ENCODE measurements around the gene NOCT. TPM values are rescaled to one million over a fixed set of nuclear protein-coding genes. Genes with fewer than 3 reads are reported as not detected.
A peak's percentile ranks its signal among the peaks of the same experiment; 100 is the strongest.

Gene NOCT
- total RNA-seq, 4 donors from 2014 or later = 4.8 to 18.5 (median 9.2) TPM

DNA sequence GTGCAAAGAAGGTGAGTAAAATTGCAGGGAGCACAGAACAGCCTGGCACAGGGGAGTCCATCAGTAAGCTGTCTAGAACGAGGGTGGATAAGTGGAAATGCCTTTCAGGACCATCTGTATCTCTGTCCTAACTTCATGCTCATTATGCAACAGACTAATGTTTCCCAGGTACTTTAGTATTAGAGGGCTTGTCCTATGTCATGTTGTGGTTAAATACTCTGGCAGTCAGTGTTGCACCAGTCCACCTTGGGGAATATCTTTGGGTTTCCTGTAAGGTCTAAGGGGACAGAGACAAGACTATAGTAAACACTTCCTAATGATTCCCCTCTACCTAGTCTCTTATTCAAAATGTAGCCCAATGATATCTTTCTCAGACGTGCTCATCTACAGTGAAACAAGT, 21.3 kb downstream of the NOCT start:
- intact Hi-C loops (cut with DNase I; ENCODE audit: low total_unique reads) (no loop called here), in situ Hi-C loops (cut with MboI; ENCODE audit: low sequenced_read_pairs in 4 of 4) (loop anchor here (10.0 to 25.0 kb wide), 7 partner anchors 48 to 625 kb away; partner anchors contain the start of gene MGST2 (in 1 of the 4))
- Histone ChIP-seq H3K27me3 (no peaks in the 10 kb centered on the region), H3K4me3 (no peak overlapping the region), H3K9me3 (no peaks in the 10 kb centered on the region), H3K27ac (peak overlapping the region in 1 of 4 donors; percentile 47), H3K36me3 (no peaks in the 10 kb centered on the region), H3K4me1 (peaks cover 0 to 9% of the 10 kb centered on the region in 2 donors)
- ATAC-seq = no peak
- DNase-seq = no peak
- no peak for TF ChIP-seq POLR2A (IDR thresholded peaks at IDR 0.05)
- TF ChIP-seq, protein P1, sequence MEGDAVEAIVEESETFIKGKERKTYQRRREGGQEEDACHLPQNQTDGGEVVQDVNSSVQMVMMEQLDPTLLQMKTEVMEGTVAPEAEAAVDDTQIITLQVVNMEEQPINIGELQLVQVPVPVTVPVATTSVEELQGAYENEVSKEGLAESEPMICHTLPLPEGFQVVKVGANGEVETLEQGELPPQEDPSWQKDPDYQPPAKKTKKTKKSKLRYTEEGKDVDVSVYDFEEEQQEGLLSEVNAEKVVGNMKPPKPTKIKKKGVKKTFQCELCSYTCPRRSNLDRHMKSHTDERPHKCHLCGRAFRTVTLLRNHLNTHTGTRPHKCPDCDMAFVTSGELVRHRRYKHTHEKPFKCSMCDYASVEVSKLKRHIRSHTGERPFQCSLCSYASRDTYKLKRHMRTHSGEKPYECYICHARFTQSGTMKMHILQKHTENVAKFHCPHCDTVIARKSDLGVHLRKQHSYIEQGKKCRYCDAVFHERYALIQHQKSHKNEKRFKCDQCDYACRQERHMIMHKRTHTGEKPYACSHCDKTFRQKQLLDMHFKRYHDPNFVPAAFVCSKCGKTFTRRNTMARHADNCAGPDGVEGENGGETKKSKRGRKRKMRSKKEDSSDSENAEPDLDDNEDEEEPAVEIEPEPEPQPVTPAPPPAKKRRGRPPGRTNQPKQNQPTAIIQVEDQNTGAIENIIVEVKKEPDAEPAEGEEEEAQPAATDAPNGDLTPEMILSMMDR (IDR thresholded peaks at IDR 0.05 in 4 of 5, conservative IDR thresholded peaks at IDR 0.05 in 1 of 5) = no peak

DNA sequence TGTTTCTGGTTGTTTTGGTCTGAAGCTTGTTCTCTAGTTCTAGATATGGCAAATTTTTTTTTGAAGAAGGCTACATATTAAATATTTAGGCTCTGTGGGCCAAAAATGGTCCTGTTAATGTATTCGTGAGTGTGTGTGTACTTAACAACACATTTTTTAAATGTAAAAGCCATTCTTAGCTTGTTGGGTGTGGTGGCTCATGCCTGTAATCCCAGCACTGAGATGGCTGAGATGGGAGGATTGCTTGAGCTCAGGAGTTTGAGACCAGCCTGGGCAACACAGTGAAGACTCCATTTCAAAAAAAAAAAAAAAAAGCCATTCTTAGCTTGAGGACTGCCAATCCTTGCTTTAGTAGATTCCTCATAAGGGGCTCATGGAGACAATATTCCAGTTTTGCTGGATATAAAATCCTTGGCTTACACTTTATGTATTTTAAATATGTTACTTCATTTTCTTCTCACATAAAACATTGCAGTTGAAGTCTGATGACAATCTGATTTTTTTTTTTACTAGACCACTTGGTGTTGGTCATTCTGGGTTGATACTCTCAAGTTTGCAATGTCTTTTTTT, 23.4 kb downstream of the NOCT start:
- Histone ChIP-seq H3K9me3 (no peaks in the 10 kb centered on the region), H3K36me3 (no peaks in the 10 kb centered on the region), H3K4me3 (no peak overlapping the region), H3K4me1 (peaks cover 0 to 7% of the 10 kb centered on the region in 2 donors), H3K27ac (no peak overlapping the region), H3K27me3 (no peaks in the 10 kb centered on the region)
- ATAC-seq (no peak), DNase-seq (no peak)
- intact Hi-C loops (cut with DNase I; ENCODE audit: low total_unique reads) = no loop called here
- in situ Hi-C loops (cut with MboI; ENCODE audit: low sequenced_read_pairs in 4 of 4) = loop anchor here (10.0 to 25.0 kb wide), 7 partner anchors 46 to 623 kb away; partner anchors contain the start of gene MGST2 (in 1 of the 4)
- no peak for TF ChIP-seq POLR2A (IDR thresholded peaks at IDR 0.05)
- TF ChIP-seq, protein P1 (IDR thresholded peaks at IDR 0.05 in 4 of 5, conservative IDR thresholded peaks at IDR 0.05 in 1 of 5) = no peak

DNA sequence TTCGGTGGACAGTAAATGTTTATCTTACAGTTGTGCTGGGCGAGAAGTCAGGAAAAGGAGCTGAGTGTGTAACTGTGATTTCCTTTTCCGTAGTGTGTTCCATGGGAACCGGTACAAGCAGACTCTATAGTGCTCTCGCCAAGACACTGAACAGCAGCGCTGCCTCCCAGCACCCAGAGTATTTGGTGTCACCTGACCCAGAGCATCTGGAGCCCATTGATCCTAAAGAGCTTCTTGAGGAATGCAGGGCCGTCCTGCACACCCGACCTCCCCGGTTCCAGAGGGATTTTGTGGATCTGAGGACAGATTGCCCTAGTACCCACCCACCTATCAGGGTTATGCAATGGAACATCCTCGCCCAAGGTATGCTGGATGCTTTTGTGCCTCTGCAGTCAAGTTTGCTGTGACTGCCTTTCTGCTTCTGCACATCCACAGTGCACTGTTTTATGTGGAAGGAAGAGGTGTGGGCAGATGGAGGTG, 27.4 kb downstream of the NOCT start:
- no peak for TF ChIP-seq POLR2A (IDR thresholded peaks at IDR 0.05)
- TF ChIP-seq, protein P1 (IDR thresholded peaks at IDR 0.05 in 4 of 5, conservative IDR thresholded peaks at IDR 0.05 in 1 of 5) = no peak
- peak; percentile 45 to 60 for ATAC-seq
- no peaks in the 10 kb centered on the region for H3K9me3 ChIP-seq
- no peaks in the 10 kb centered on the region for H3K27me3 ChIP-seq
- intact Hi-C loops (cut with DNase I; ENCODE audit: low total_unique reads) = no loop called here
- no peak for DNase-seq
- peaks cover 0 to 10% of the 10 kb centered on the region in 2 donors for H3K36me3 ChIP-seq
- H3K4me3 ChIP-seq = no peak overlapping the region
- no peaks in the 10 kb centered on the region for H3K4me1 ChIP-seq
- in situ Hi-C loops (cut with MboI; ENCODE audit: low sequenced_read_pairs in 4 of 4) = loop anchor here in 3 of 4 donors (25.0 kb wide), 4 partner anchors 119 to 619 kb away; partner anchors contain the start of gene MGST2 (in 1 of the 3)
- H3K27ac ChIP-seq = peak overlapping the region in 1 of 4 donors; percentile 39

DNA sequence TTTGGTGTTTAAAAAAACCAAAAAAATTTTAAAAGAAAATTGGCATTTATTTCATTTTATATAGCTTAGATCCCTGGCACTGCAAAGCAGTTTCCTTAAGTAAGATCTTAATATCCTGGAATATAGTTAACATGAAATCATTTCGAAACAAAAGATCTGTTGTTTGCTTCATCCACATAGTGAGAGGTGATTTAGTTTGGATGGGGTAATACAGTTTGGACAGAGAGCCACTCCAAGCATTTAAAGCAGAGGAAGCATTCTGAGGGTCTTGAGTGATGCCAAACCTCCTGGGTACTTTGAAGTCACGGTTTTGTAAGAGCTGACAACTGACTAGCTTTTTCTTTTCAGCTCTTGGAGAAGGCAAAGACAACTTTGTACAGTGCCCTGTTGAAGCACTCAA, 28.7 kb downstream of the NOCT start:
- H3K36me3 ChIP-seq = peaks cover 0 to 10% of the 10 kb centered on the region in 2 donors
- no peak for ATAC-seq
- no peaks in the 10 kb centered on the region for H3K4me1 ChIP-seq
- no peak for DNase-seq
- peak overlapping the region in 2 of 4 donors; percentile 2 to 8 for H3K27ac ChIP-seq
- TF ChIP-seq POLR2A (IDR thresholded peaks at IDR 0.05) = no peak
- TF ChIP-seq, protein P1 (IDR thresholded peaks at IDR 0.05 in 4 of 5, conservative IDR thresholded peaks at IDR 0.05 in 1 of 5) = no peak
- H3K4me3 ChIP-seq = no peak overlapping the region
- no peaks in the 10 kb centered on the region for H3K9me3 ChIP-seq
- in situ Hi-C loops (cut with MboI; ENCODE audit: low sequenced_read_pairs in 4 of 4) = loop anchor here in 3 of 4 donors (25.0 kb wide), 4 partner anchors 118 to 618 kb away; partner anchors contain the start of gene MGST2 (in 1 of the 3)
- intact Hi-C loops (cut with DNase I; ENCODE audit: low total_unique reads) = no loop called here
- H3K27me3 ChIP-seq = no peaks in the 10 kb centered on the region
